SJSA1 (cell line): Measurements from ENCODE around the gene FGF14. TPM values are rescaled to one million over a fixed set of nuclear protein-coding genes. Genes with fewer than 3 reads are reported as not detected.

ENCODE experiments used
- DNase-seq, 2 experiments: peaks; one replicate each; pipeline ENCODE4 v3.0.0-alpha.2; 2015 to 2020; ENCODE audit warnings: low spot score in 2 of 2, low read depth in 1 of 2
- H3K27ac ChIP-seq: fragments of 250-450 bp; sonication (Bioruptor Pico); 2 replicates; pipeline ENCODE4 v1.5.1; 2020; ENCODE audit warnings: mild to moderate bottlenecking, moderate library complexity
- H3K27me3 ChIP-seq: fragments of 250-450 bp; sonication (Bioruptor Pico); replicated peaks from 2 replicates; pipeline ENCODE4 v1.5.1; 2020; ENCODE audit warnings: mild to moderate bottlenecking, moderate library complexity
- H3K36me3 ChIP-seq: fragments of 250-450 bp; sonication (Bioruptor Pico); 2 replicates; pipeline ENCODE4 v1.5.1; 2020; ENCODE audit warnings: mild to moderate bottlenecking
- H3K4me1 ChIP-seq: fragments of 250-450 bp; sonication (Bioruptor Pico); replicated peaks from 2 replicates; pipeline ENCODE4 v1.6.1; 2021; ENCODE audit warnings: mild to moderate bottlenecking
- H3K4me3 ChIP-seq: fragments of 250-450 bp; sonication (Bioruptor Pico); 2 replicates; pipeline ENCODE4 v1.5.1; 2020; ENCODE audit warnings: mild to moderate bottlenecking
- H3K9me3 ChIP-seq: fragments of 250-450 bp; sonication (Bioruptor Pico); replicated peaks from 2 replicates; pipeline ENCODE4 v1.5.1; 2020; ENCODE audit warnings: mild to moderate bottlenecking
- total RNA-seq: library from RNA; depleted of rRNA; stranded (reverse); fragments of >200 nt; shearing (Covaris generic); gene quantifications from 2 replicates; pipeline ENCODE4 v1.2.3, GENCODE V29; 2014

The FGF14 gene
- total RNA-seq, 1 experiment from 2014 or later: not detected

- H3K36me3 ChIP-seq: no peaks in the 10 kb centered on the region
- H3K4me1 ChIP-seq: 0 out of 2 replicates have a peak, but pooled peaks cover 5% of the 10 kb centered on the region
- H3K9me3 ChIP-seq: 0 out of 2 replicates have a peak, but pooled peaks cover 5% of the 10 kb centered on the region
- no peak for DNase-seq
- H3K27me3 ChIP-seq: peaks cover 74% of the 10 kb centered on the region
- no peak overlapping the region for H3K4me3 ChIP-seq
- H3K27ac ChIP-seq: no peak overlapping the region
Measured at GRCh38 chr13:101916775-101917474, 484.9 kb downstream of the FGF14 start.

GRCh38 chr13:101916108-101916774 is 485.6 kb downstream of the FGF14 start:
- Histone ChIP-seq H3K36me3 (no peaks in the 10 kb centered on the region), H3K27ac (no peak overlapping the region), H3K9me3 (0 out of 2 replicates have a peak, but pooled peaks cover 5% of the 10 kb centered on the region), H3K4me1 (0 out of 2 replicates have a peak, but pooled peaks cover 5% of the 10 kb centered on the region), H3K27me3 (peaks cover 67% of the 10 kb centered on the region), H3K4me3 (no peak overlapping the region)
- no peak for DNase-seq

- Histone ChIP-seq H3K4me3 (no peak overlapping the region), H3K9me3 (0 out of 2 replicates have a peak, but pooled peaks cover 5% of the 10 kb centered on the region), H3K27me3 (peaks cover 63% of the 10 kb centered on the region), H3K27ac (no peak overlapping the region), H3K4me1 (0 out of 2 replicates have a peak, but pooled peaks cover 5% of the 10 kb centered on the region), H3K36me3 (no peaks in the 10 kb centered on the region)
- no peak for DNase-seq
Measured at GRCh38 chr13:101915755-101916107, 486.1 kb downstream of the FGF14 start.

- no peaks in the 10 kb centered on the region for H3K36me3 ChIP-seq
- peaks cover 59% of the 10 kb centered on the region for H3K27me3 ChIP-seq
- 0 out of 2 replicates have a peak, but pooled peaks cover 5% of the 10 kb centered on the region for H3K9me3 ChIP-seq
- no peak overlapping the region for H3K4me3 ChIP-seq
- no peak for DNase-seq
- 0 out of 2 replicates have a peak, but pooled peaks cover 5% of the 10 kb centered on the region for H3K4me1 ChIP-seq
- no peak overlapping the region for H3K27ac ChIP-seq
Measured at GRCh38 chr13:101915331-101915730, 486.5 kb downstream of the FGF14 start.

- no peak for DNase-seq
- 0 out of 2 replicates have a peak, but pooled peaks cover 5% of the 10 kb centered on the region for H3K4me1 ChIP-seq
- H3K36me3 ChIP-seq: no peaks in the 10 kb centered on the region
- H3K9me3 ChIP-seq: 0 out of 2 replicates have a peak, but pooled peaks cover 5% of the 10 kb centered on the region
- H3K27me3 ChIP-seq: peaks cover 23% of the 10 kb centered on the region
- H3K27ac ChIP-seq: no peak overlapping the region
- no peak overlapping the region for H3K4me3 ChIP-seq
Measured at GRCh38 chr13:101911752-101912151, 490.1 kb downstream of the FGF14 start.

- no peaks in the 10 kb centered on the region for H3K9me3 ChIP-seq
- no peak overlapping the region for H3K27ac ChIP-seq
- DNase-seq: no peak
- no peaks in the 10 kb centered on the region for H3K36me3 ChIP-seq
- no peak overlapping the region for H3K4me3 ChIP-seq
- H3K27me3 ChIP-seq: 0 out of 2 replicates have a peak, but pooled peaks cover 4% of the 10 kb centered on the region
- H3K4me1 ChIP-seq: no peaks in the 10 kb centered on the region
Measured at GRCh38 chr13:101903890-101904289, 498.0 kb downstream of the FGF14 start.

GRCh38 chr13:101898676-101899075 is 503.2 kb downstream of the FGF14 start:
- Histone ChIP-seq H3K9me3 (no peaks in the 10 kb centered on the region), H3K4me1 (no peaks in the 10 kb centered on the region), H3K27me3 (0 out of 2 replicates have a peak, but pooled peaks cover 4% of the 10 kb centered on the region), H3K4me3 (no peak overlapping the region), H3K27ac (no peak overlapping the region), H3K36me3 (no peaks in the 10 kb centered on the region)
- no peak for DNase-seq

GRCh38 chr13:101896541-101896940 is 505.3 kb downstream of the FGF14 start:
- Histone ChIP-seq H3K27me3 (no peaks in the 10 kb centered on the region), H3K4me1 (no peaks in the 10 kb centered on the region), H3K4me3 (no peak overlapping the region), H3K36me3 (no peaks in the 10 kb centered on the region), H3K27ac (no peak overlapping the region), H3K9me3 (no peaks in the 10 kb centered on the region)
- DNase-seq: no peak

GRCh38 chr13:101893021-101893420 is 508.8 kb downstream of the FGF14 start:
- no peaks in the 10 kb centered on the region for H3K36me3 ChIP-seq
- no peak for DNase-seq
- H3K4me3 ChIP-seq: no peak overlapping the region
- H3K4me1 ChIP-seq: no peaks in the 10 kb centered on the region
- H3K9me3 ChIP-seq: no peaks in the 10 kb centered on the region
- H3K27me3 ChIP-seq: 0 out of 2 replicates have a peak, but pooled peaks cover 7% of the 10 kb centered on the region
- H3K27ac ChIP-seq: no peak overlapping the region

- Histone ChIP-seq H3K4me1 (no peaks in the 10 kb centered on the region), H3K27ac (no peak overlapping the region), H3K4me3 (no peak overlapping the region), H3K27me3 (0 out of 2 replicates have a peak, but pooled peaks cover 7% of the 10 kb centered on the region), H3K9me3 (no peaks in the 10 kb centered on the region), H3K36me3 (no peaks in the 10 kb centered on the region)
- no peak for DNase-seq
Measured at GRCh38 chr13:101892296-101892695, 509.6 kb downstream of the FGF14 start.

- DNase-seq: no peak
- Histone ChIP-seq H3K4me3 (no peak overlapping the region), H3K27ac (no peak overlapping the region), H3K9me3 (no peaks in the 10 kb centered on the region), H3K36me3 (no peaks in the 10 kb centered on the region), H3K27me3 (peaks cover 27% of the 10 kb centered on the region), H3K4me1 (no peaks in the 10 kb centered on the region)
Measured at GRCh38 chr13:101881593-101881992, 520.3 kb downstream of the FGF14 start.

- no peak for DNase-seq
- Histone ChIP-seq H3K4me1 (peaks cover 7% of the 10 kb centered on the region), H3K27me3 (peaks cover 27% of the 10 kb centered on the region), H3K4me3 (no peak overlapping the region), H3K36me3 (no peaks in the 10 kb centered on the region), H3K9me3 (no peaks in the 10 kb centered on the region), H3K27ac (no peak overlapping the region)
Measured at GRCh38 chr13:101880581-101880980, 521.3 kb downstream of the FGF14 start.

- Histone ChIP-seq H3K36me3 (no peaks in the 10 kb centered on the region), H3K4me1 (peaks cover 7% of the 10 kb centered on the region), H3K9me3 (no peaks in the 10 kb centered on the region), H3K27ac (no peak overlapping the region), H3K4me3 (no peak overlapping the region), H3K27me3 (peaks cover 18% of the 10 kb centered on the region)
- no peak for DNase-seq
Measured at GRCh38 chr13:101876951-101877350, 524.9 kb downstream of the FGF14 start.
